GM12892 (cell line): ENCODE data around the gene CNEP1R1.

ENCODE experiments used
- POLR2AphosphoS5 ChIP-seq: IDR thresholded peaks from 2 replicates; pipeline ENCODE4 v1.6.1; 2011; ENCODE audit warnings: low read depth, low read length, control low read depth
- TAF1 ChIP-seq: IDR thresholded peaks from 2 replicates; pipeline ENCODE4 v1.6.1; 2011; ENCODE audit warnings: low read depth, mild to moderate bottlenecking, control low read depth, low read length, borderline replicate concordance

- TF ChIP-seq TAF1 (no peak), POLR2AphosphoS5 (no peak)
Observed at GRCh38 chr16:50011707-50012106, 13.3 kb upstream of the CNEP1R1 start.
